GM19455 (cell line): Measurements from ENCODE around the gene GMDS.

Experiments
- ATAC-seq: cut with Tn5 transposase; IDR thresholded peaks from one replicate; pipeline ENCODE4 v1.9.1; 2021; ENCODE audit not compliant: unreplicated experiment

Gene GMDS

GRCh38 chr6:1842334-1842733 is 403.1 kb downstream of the GMDS start:
- no peak for ATAC-seq

- ATAC-seq = no peak
Measured at GRCh38 chr6:1841136-1841535, 404.3 kb downstream of the GMDS start.

- ATAC-seq = no peak
Measured at GRCh38 chr6:1840491-1841121, 404.8 kb downstream of the GMDS start.

GRCh38 chr6:1839361-1839760 is 406.0 kb downstream of the GMDS start:
- no peak for ATAC-seq

- no peak for ATAC-seq
Measured at GRCh38 chr6:1838604-1839213, 406.7 kb downstream of the GMDS start.

- no peak for ATAC-seq
Measured at GRCh38 chr6:1837826-1838225, 407.6 kb downstream of the GMDS start.

- ATAC-seq = no peak
Measured at GRCh38 chr6:1836690-1837089, 408.7 kb downstream of the GMDS start.

- no peak for ATAC-seq
Measured at GRCh38 chr6:1834646-1835516, 410.5 kb downstream of the GMDS start.

GRCh38 chr6:1834207-1834606 is 411.2 kb downstream of the GMDS start:
- ATAC-seq = no peak

- no peak for ATAC-seq
Measured at GRCh38 chr6:1832844-1833787, 412.3 kb downstream of the GMDS start.

GRCh38 chr6:1832358-1832757 is 413.0 kb downstream of the GMDS start:
- no peak for ATAC-seq

- ATAC-seq = no peak
Measured at GRCh38 chr6:1827984-1828793, 417.2 kb downstream of the GMDS start.

- no peak for ATAC-seq
Measured at GRCh38 chr6:1825926-1826325, 419.5 kb downstream of the GMDS start.

- ATAC-seq = no peak
Measured at GRCh38 chr6:1825277-1825676, 420.1 kb downstream of the GMDS start.

GRCh38 chr6:1821513-1822183 is 423.8 kb downstream of the GMDS start:
- no peak for ATAC-seq

GRCh38 chr6:1821164-1821512 is 424.3 kb downstream of the GMDS start:
- ATAC-seq = no peak

- ATAC-seq = no peak
Measured at GRCh38 chr6:1820714-1821113, 424.7 kb downstream of the GMDS start.

- ATAC-seq = no peak
Measured at GRCh38 chr6:1820165-1820564, 425.2 kb downstream of the GMDS start.

GRCh38 chr6:1819007-1819406 is 426.4 kb downstream of the GMDS start:
- ATAC-seq = no peak
